Upper lobe of left lung (tissue), 4 donors: Measurements from ENCODE around the gene AP1B1.

Experiments used
- EP300 ChIP-seq, 4 donors: sonication (generic); formaldehyde crosslinking; IDR thresholded peaks; one replicate each; pipeline ENCODE4 v1.5.1; 2017; ENCODE audit warnings: antibody characterized with exemption in 4 of 4, control low read depth in 2 of 4
- POLR2AphosphoS5 ChIP-seq, 2 donors: sonication (generic); formaldehyde crosslinking; IDR thresholded peaks; one replicate each; pipeline ENCODE4 v1.5.1; 2017; ENCODE audit warnings: antibody characterized with exemption in 2 of 2
- TF ChIP-seq, protein P1 (sequence below), 6 experiments: fragments of 450-650 bp in 4 of 6; fragments of 200-600 bp in 2 of 6; sonication (generic) in 2 of 6; IDR thresholded peaks; one replicate each; pipeline ENCODE4 v1.5.1; 2016 to 2019; ENCODE audit warnings: antibody characterized with exemption in 6 of 6

- TF ChIP-seq, protein P1, sequence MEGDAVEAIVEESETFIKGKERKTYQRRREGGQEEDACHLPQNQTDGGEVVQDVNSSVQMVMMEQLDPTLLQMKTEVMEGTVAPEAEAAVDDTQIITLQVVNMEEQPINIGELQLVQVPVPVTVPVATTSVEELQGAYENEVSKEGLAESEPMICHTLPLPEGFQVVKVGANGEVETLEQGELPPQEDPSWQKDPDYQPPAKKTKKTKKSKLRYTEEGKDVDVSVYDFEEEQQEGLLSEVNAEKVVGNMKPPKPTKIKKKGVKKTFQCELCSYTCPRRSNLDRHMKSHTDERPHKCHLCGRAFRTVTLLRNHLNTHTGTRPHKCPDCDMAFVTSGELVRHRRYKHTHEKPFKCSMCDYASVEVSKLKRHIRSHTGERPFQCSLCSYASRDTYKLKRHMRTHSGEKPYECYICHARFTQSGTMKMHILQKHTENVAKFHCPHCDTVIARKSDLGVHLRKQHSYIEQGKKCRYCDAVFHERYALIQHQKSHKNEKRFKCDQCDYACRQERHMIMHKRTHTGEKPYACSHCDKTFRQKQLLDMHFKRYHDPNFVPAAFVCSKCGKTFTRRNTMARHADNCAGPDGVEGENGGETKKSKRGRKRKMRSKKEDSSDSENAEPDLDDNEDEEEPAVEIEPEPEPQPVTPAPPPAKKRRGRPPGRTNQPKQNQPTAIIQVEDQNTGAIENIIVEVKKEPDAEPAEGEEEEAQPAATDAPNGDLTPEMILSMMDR (IDR thresholded peaks at IDR 0.05) = no peak
- TF ChIP-seq EP300 (IDR thresholded peaks at IDR 0.05) = no peak
- no peak for TF ChIP-seq POLR2AphosphoS5 (IDR thresholded peaks at IDR 0.05)
Observed at GRCh38 chr22:29341056-29341848, 47.1 kb downstream of the AP1B1 start.
